GM19328 (cell line): ENCODE data around the gene PLCB1.

Experiments
- ATAC-seq: cut with Tn5 transposase; IDR thresholded peaks from one replicate; pipeline ENCODE4 v1.9.1; 2021; ENCODE audit warnings: mild to moderate bottlenecking, moderate library complexity; ENCODE audit not compliant: unreplicated experiment

The PLCB1 gene

GRCh38 chr20:8903655-8904605, 771.9 kb downstream of the PLCB1 start:
- no peak for ATAC-seq

- no peak for ATAC-seq
Observed at GRCh38 chr20:8909596-8909995, 777.5 kb downstream of the PLCB1 start.

DNA sequence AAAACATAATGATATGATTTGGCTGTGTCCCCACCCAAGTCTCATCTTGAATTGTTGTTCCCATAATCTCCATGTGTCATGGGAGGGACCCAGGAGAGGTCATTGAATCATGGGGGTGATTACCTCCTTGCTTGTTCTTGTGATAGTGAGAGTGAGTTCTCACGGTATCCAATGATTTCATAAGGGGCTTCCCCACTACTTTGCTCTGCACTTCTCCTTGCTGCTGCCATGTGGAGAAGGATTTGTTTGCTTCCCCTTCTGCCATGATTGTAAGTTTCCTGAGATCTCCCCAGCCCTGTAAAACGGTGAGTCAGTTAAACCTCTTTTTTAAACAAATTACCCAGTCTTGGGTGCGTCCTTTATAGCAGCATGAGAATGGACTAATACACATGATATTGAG, 780.0 kb downstream of the PLCB1 start:
- ATAC-seq: no peak

DNA sequence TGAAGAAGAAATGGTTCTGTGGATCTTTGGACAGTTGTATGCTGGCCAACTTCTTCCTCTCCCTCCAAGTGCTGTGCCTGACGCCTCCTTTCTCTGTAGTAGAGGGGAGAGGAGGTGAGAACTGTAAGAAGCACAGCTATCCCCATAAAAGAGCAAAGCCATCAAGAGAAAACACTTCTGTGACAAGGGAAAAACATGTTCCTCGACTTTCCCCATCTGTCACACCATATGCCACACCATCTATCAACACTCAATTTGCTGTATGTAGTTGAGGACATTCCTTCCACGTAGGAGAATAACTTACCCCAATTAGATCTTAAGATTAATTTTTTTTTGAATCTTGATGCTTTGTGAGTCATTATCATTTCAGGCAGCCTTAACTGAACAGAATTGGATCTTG, 780.7 kb downstream of the PLCB1 start:
- no peak for ATAC-seq

- ATAC-seq: no peak
Observed at GRCh38 chr20:8913456-8913855, 781.4 kb downstream of the PLCB1 start.

DNA sequence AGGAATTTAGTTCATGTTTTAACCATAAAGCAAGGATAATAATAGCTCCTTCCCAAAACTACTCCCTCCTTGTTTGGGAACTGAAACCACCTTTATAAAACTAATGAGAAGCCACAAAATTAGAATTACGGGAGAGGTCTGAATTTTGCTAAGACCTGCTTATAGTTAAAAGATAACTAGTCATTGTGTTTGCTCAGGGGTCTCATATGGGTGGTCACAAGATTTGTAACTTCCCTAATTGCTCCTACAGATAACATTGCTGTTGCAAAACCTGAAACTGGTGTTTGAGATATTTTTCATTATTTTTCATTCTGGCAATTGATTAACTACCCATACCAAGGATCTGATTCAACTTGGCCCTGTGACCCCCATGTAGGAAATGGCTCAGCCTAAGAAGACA, 782.4 kb downstream of the PLCB1 start:
- ATAC-seq: no peak

DNA sequence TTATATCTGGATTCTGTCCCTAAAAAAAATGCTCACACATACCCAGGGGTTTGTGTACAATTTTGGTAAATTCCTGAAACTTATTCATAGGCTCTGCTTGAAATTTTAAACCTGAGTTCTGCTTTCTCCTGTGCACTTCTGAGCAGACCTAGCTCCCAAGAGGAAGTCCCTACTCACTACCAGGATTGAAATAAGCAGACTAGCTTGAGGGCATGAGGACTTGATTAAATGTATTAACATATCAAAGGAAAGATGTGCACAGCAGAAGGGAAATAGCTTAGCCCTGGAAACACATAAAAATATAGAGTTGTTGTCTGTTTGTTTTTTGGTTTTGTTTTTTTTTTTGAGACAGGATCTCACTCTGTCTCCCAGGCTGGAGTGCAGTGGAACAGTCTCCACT, 785.0 kb downstream of the PLCB1 start:
- no peak for ATAC-seq

DNA sequence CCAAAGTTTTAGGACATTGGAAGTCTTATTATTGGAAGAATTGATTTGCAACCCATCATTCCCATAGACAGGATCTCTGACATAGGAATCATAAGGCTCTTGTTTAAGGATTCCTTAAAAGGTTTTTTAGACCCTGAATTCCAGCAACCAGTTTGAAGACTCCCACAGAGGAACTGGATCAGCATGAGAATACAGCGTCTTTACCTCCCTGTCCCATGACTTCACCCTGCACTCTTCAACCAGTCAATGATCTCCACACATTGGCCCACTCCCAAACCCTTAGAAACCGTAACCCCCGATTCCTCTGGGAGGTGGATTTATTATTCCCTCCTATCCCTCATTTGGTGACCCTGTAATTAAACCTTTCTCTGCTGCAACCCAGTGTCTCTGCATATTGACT, 786.1 kb downstream of the PLCB1 start:
- ATAC-seq: no peak

DNA sequence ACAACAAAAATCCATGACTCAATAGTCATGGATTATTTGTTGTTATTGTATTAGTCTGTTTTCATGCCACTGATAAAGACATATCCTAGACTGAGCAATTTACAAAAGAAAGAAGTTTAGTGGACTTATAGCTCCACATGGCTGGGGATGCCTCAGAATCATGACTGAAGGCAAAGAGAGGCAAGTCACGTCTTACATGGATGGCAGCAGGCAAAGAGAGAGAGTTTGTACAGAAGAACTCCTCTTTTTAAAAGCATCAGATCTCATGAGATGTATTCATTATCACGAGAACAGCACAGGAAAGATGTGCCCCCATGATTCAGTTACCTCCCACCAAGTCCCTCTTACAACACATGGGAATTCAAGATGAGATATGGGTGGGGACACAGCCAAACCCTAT, 792.5 kb downstream of the PLCB1 start:
- no peak for ATAC-seq

DNA sequence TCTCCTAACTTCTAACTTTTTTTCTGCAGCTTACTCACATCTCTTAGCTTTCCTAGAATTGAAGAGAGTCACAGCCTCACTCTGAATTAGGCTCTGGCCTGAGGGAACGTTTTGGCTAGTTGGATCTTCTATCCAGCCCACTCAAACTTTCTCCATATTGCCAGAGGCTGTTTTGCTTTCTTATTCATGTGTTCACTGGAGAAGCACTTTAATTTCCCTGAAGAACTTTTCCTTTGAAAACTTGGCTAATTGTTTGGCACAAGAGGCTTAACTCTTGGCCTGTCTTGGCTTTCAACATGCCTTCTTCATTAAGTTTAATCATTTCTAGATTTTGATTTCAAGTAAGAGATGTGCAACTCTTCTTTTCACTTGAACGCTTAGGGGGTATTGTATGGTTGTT, 798.7 kb downstream of the PLCB1 start:
- ATAC-seq: no peak

DNA sequence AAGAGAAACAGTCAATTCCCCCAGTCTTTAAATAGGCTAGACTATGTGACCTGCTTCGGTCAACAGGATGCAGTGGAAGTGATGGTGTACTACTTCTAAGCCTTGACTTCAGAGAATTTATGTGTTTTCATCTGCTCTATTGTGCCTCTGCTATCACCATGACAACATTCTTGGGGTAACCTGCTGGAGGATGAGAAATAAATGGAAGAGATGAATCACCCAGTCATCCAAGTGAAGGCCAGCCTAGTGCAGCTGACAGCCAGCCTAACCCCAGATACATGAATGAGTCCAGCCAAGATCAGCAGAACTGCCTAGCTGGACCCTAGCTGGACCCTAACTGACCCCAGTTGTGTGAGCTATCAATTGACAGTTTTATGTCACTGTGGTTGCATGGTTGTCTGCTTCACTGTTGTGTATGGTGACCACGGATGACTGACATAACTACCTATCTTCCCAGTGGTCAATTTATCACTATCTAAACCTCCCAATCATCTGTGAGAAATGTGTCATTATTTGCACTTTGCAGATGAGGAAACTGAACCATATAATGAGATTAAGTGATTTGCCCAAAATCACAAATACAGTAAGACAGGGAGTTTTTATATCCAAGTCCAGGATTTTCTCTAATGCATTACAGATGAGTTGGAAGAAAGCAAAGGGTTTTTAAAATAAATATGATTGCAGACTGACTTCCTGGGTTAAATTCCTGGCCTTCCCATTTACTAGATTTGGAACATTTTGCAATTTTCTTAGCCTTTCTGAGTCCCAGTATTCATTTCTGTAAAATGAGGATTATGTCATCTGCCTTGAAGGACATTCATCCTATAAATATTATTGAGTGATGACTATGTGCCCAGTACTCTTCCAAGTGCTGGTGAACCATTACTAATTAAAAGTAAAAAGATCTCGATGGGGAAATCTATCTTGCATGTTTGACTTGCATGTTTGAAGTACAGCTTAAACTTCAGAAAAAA, 800.4 kb downstream of the PLCB1 start:
- ATAC-seq: no peak

DNA sequence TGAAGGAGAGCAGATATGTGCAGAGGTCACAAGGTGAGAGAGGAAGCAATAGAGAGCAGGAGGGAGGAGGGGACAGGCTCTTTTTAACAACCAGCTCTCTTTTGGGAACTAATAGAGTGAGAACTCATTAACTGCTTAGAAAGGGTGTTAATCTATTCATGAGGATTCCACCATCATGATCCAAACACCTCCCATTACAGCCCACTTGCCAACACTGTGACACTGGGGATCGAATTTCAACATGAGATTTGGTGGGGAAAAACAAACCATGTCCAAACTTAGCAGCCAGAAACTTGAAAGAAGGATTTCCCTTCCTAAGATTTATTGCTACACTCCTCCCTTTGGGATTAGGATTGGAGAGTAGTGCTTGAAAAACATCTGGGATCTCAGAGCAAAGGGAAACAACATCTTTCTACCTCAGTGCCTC, 801.3 kb downstream of the PLCB1 start:
- ATAC-seq: no peak

DNA sequence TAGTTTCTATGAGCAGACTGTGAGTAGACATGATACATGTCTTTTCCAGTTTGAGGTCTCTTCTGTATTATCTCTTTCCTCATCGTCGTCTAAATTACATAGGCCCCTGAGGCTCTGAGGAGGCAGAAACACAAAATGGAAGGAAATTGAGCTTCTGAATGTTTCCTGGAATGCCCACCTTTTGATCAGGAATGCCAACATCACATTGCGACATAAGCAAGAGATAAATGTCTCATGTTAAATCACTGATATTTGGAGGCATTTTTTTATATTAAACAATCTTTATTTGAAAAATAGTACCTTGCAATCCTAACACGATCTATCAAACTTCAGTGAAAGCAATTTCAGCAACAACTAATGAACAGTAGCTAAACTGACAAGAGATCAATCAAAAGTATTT, 802.3 kb downstream of the PLCB1 start:
- no peak for ATAC-seq
